Activated naive CD8-positive, alpha-beta T cell treated with anti-CD3 and anti-CD28 coated beads for 36 hours (primary cell): ENCODE measurements around the gene MTFMT. TPM values are rescaled to one million over a fixed set of nuclear protein-coding genes. Genes with fewer than 3 reads are reported as not detected.

Source experiments
- DNase-seq: peaks from one replicate; pipeline ENCODE4 v3.0.0; 2021
- H3K27ac Mint-ChIP-seq: one replicate; pipeline ENCODE4 v1.8.0; 2022; ENCODE audit warnings: mild to moderate bottlenecking, moderate library complexity, mixed read lengths
- H3K27me3 Mint-ChIP-seq: one replicate; pipeline ENCODE4 v1.8.0; 2022; ENCODE audit warnings: mild to moderate bottlenecking, mixed read lengths
- H3K36me3 Mint-ChIP-seq: one replicate; pipeline ENCODE4 v1.8.0; 2021; ENCODE audit warnings: mild to moderate bottlenecking, mixed read lengths
- H3K4me1 Mint-ChIP-seq: one replicate; pipeline ENCODE4 v1.8.0; 2021; ENCODE audit warnings: mixed read lengths
- H3K4me3 Mint-ChIP-seq: one replicate; pipeline ENCODE4 v1.8.0; 2022; ENCODE audit warnings: mild to moderate bottlenecking, moderate library complexity, mixed read lengths
- H3K9me3 Mint-ChIP-seq: one replicate; pipeline ENCODE4 v1.8.0; 2022; ENCODE audit warnings: mixed read lengths
- total RNA-seq, 2 experiments: library from RNA; stranded (reverse); gene quantifications; one replicate each; pipeline ENCODE4 v1.2.3, GENCODE V29; 2021

Gene MTFMT
- total RNA-seq, 2 experiments from 2014 or later: 26.8 to 28.3 TPM

DNA sequence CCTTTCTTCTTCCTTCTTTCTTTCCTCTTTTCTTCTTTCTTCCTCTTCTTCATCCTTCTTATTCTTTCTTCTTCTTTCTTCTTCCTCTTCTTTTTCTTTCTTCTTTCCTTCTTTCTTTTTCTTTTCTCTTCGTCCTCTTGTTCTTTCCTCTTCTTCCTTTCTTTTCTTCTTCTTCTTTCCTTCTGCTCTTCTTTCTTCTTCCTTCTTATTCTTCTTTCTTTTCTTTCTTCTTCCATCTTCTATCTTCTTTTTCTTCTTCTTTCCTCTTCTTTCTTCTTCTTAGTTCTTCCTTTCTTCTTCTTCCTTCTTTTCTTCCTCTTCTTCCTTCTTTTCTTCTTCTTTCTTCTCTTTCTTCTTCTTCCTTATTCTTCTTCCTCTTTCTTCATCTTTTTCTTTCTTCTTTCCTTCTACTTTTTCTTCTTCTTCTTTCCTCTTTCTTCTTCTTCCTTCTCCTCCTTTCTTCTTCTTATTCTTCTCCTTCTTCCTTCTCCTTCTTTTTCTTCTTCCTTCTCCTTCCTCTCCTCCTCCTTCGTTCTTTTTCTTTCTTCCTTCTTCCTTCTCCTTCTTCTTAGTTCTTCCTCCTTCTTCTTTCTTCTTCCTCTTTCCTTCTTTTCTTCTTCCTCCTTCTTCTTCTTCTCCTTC, 77.5 kb downstream of the MTFMT start:
- Mint-ChIP-seq H3K27me3 (no peaks in the 10 kb centered on the region), H3K9me3 (no peaks in the 10 kb centered on the region), H3K27ac (no peak overlapping the region), H3K36me3 (peaks cover 10% of the 10 kb centered on the region), H3K4me3 (no peak overlapping the region), H3K4me1 (peaks cover 5% of the 10 kb centered on the region)
- no peak for DNase-seq

Other genes starting within 250 kb of the MTFMT start
- 10 to 100 TPM; 27.3 to 30.4 TPM for gene PIF1, start 204.0 kb downstream of the MTFMT start, total RNA-seq
- 1 to 10 TPM; 6.8 to 7.8 TPM for gene PLEKHO2, start 187.7 kb downstream of the MTFMT start, total RNA-seq
- gene ANKDD1A, start 117.7 kb downstream of the MTFMT start, total RNA-seq: 1 to 10 TPM; 2.8 to 2.9 TPM
- gene SPG21, start 39.7 kb downstream of the MTFMT start, total RNA-seq: 10 to 100 TPM; 69.2 to 73.3 TPM
- gene SLC51B, start 15.7 kb upstream of the MTFMT start, total RNA-seq: not detected
- not detected for gene RASL12, start 38.4 kb upstream of the MTFMT start, total RNA-seq
- not detected for gene KBTBD13, start 47.1 kb upstream of the MTFMT start, total RNA-seq
- 1 to 10 TPM; 2.2 to 2.7 TPM for gene UBAP1L, start 85.6 kb upstream of the MTFMT start, total RNA-seq
- gene PDCD7, start 104.2 kb upstream of the MTFMT start, total RNA-seq: 10 to 100 TPM; 33.1 to 34.3 TPM
- 10 to 100 TPM; 70.6 to 74.9 TPM for gene CLPX, start 155.7 kb upstream of the MTFMT start, total RNA-seq
- gene CILP, start 181.8 kb upstream of the MTFMT start, total RNA-seq: not detected